NCI-H345 treated with DMSO at 0.1 percent for 48 hours (cell line): ENCODE results near the gene FIP1L1.
"Not testable (repeated sequence)": the region's sequence is repeated elsewhere in the genome, so short reads cannot be mapped to it uniquely, and the experiment has no call there.

Experiments used
- DNase-seq: peaks from one replicate; lab custom pipeline; 2025; ENCODE audit not compliant: unreplicated experiment; lab: John Stamatoyannopoulos, UW

FIP1L1 gene

GRCh38 chr4:53376900-53377299, 541 bp upstream of the FIP1L1 start:
- DNase-seq: no peak

- DNase-seq: no peak
These were observed 686 bp downstream of the FIP1L1 start for GRCh38 chr4:53378171-53378482.

- no peak for DNase-seq
These were observed 2.8 kb downstream of the FIP1L1 start for GRCh38 chr4:53380221-53380620.

DNA sequence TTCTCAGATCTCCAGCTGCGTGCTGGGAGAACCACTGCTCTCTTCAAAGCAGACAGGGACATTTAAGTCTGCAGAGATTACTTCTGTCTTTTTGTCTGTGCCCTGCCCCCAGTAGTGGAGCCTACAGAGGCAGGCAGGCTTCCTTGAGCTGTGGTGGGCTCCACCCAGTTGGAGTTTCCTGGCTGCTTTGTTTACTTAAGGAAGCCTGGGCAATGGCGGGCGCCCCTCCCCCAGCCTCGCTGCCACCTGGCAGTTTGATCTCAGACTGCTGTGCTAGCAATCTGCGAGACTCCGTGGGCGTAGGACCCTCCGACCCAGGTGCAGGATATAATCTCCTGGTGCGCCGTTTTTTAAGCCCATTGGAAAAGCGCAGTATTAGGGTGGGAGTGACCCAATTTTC, 32.0 kb downstream of the FIP1L1 start:
- DNase-seq: not testable (repeated sequence)

GRCh38 chr4:53419208-53419607, 41.8 kb downstream of the FIP1L1 start:
- DNase-seq: no peak

- no peak for DNase-seq
These were observed 44.4 kb downstream of the FIP1L1 start for GRCh38 chr4:53421791-53422190.

DNA sequence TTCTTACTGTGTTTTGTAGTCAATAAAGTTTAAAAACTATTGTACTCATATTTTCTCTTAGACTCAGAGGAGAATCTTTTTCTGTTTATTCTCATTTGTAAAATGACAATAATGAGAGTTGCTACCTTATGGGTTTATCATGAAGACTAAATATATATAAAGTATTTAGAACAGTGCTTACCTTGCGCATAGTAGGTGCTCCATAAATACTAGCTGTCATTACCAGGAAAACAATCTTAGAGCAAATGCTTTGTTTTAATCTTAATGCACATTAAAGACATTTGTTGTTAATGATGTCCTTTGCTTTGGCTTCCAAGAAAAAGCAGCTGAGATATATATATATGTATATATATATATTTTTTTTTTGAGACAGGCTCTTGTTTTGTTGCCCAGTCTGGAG, 44.9 kb downstream of the FIP1L1 start:
- no peak for DNase-seq

DNA sequence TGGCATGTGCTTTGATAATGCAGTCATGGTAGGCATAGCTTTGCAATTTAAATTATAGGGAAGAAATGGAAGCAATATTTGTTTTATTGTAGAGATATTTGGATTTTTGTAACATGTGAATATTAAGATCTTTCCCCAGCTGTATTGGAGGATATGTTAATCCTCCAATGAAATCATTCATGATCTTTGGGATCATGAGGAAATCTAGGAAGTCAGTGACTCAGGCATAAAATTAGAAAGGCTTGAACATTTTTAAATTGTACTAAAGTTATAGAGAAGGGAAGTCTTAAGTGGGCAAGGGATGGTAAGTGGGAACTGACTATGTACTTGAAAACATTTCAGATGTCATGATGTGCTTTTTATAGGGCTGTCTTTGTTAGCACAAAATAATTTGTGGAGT, 46.8 kb downstream of the FIP1L1 start:
- no peak for DNase-seq

GRCh38 chr4:53427366-53427765, 49.9 kb downstream of the FIP1L1 start:
- DNase-seq: no peak

GRCh38 chr4:53431052-53431451, 53.6 kb downstream of the FIP1L1 start:
- no peak for DNase-seq

DNA sequence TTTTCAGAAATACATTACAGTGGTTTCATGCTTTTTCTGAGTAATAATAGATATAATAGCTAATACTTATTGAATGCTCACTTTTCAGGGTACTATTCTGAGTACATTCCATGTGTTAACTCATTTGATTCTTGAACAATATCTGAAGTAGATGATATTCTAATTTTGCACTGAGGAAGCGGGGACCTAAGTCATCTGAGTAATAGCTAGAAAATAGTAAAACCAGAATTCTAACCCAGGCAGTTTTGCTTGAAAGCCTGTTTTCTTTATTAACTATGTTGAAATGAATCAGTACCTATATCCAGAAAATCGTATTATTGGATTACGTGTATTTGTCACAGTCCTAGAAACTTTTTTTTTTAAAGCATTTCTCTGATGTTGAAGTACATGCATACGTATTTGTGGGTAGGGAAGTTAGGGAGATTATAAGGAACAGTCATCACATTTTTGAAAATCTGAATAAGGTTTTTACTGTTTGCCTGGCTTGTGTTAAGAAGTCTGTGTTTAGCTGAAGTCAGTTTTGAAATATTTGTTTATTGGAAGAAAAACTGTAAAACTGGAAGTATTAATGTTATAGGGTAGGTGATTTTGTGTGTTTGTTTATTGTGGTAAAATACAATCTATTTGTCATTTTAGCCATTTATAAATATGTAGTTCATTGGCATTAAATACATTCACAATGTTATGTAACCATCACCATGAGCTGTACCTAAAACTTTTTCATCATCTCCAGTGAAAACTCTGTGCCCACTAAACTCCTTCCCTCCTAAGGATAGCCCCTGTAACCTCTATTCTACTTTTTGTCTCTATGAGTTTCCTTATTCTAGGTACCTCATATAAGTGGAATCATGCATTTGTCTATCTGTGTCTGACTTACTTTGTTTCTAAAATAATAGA, 55.3 kb downstream of the FIP1L1 start:
- DNase-seq: no peak

DNA sequence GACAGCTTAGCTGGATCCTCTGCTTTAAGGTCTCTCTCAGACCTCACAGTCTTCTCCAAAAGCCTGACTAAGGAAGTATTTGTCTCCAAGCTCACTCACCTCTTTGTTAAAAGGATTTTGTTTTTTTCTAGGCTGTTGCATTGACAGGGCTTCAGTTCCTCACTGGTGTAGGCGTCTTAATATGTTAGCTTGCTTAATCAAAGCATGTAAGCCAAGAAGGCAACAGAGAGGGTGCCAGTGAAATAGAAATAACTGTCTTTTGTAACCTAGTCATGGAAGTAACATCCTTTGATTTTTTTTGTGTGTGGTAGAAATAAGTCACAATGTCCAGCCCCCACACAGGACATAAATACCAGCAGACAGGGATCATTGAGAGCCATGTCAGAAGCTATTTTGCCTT, 58.8 kb downstream of the FIP1L1 start:
- DNase-seq: no peak

- DNase-seq: no peak
These were observed 64.1 kb downstream of the FIP1L1 start for GRCh38 chr4:53441564-53441963.

- no peak for DNase-seq
These were observed 67.5 kb downstream of the FIP1L1 start for GRCh38 chr4:53444954-53445353.

- DNase-seq: no peak
These were observed 73.3 kb downstream of the FIP1L1 start for GRCh38 chr4:53450773-53451172.

DNA sequence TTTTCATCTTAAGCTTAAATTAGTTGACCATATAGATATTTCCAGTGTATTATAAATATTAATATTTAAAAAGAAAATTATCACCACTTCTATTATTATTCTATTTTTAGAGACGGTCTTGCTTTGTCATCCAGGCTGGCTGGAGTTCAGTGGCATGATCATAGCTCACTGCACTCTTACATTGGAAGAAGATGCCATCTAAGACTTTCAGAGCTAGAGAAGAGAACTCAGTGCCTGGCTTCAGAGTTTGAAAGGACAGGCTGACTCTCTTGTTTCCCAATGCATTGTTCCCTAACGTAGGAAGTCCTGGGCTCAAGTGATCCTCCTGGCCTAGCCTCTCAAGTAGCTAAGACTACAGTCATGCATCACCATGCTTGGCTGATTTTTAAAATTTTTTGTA, 75.9 kb downstream of the FIP1L1 start:
- DNase-seq: no peak

- DNase-seq: no peak
These were observed 78.3 kb downstream of the FIP1L1 start for GRCh38 chr4:53455766-53456165.

GRCh38 chr4:53456178-53456577, 78.7 kb downstream of the FIP1L1 start:
- DNase-seq: no peak

DNA sequence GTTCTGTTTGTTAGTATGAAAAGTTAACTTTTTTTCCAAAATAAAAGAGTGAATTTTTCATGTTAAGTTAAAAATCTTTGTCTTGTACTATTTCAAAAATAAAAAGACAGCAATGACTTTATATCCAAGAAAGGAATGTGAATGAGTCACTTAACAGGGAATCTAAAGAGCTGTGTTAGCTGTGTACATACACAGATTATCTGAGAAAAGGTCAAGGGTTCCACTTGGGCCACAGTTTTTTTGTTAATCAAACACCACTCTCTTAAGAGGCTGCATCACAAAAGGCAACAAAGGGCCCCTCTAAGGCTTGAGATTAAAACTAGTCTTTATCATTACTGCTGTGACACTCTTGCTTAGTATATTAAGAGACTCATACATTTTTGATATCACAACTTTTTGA, 82.1 kb downstream of the FIP1L1 start:
- no peak for DNase-seq

- DNase-seq: no peak
These were observed 83.8 kb downstream of the FIP1L1 start for GRCh38 chr4:53461244-53461643.

DNA sequence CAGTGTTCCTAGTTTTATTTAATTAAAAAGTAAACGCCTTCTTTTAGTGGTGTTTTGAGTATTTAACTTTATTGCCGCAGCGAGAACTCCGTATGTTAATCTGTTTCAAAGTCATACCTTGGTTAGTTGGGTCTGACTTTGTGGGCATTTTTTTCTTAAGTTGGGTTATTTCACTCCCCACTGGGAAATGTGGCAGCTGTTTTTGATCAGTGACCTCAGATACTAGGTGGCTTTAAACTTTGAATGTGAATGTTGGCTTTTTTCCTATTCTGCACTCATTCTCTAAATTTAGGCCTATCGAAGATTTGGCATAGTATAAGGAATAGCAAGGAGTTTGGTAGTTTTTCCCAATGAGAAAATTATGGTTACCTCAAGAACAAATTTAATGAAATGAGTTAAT, 85.9 kb downstream of the FIP1L1 start:
- DNase-seq: no peak

- no peak for DNase-seq
These were observed 87.8 kb downstream of the FIP1L1 start for GRCh38 chr4:53465281-53465680.

DNA sequence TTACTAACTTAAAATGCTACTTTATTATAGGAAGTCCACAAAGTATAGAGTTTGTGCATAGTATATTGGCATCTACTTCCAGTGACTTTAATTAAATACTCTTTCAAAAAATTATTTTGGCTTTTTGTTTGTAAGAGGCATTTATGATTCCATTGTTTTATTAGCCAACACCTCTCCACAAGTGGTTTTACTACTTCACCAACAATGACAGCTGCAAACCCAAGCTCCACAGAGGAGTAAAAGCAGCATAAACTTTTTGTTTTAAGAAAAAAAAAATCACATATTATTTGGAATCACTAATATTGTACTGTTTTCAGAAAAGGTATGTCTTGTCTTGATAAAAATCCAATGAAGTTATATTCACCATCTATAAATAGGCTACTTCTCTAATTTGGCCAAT, 88.5 kb downstream of the FIP1L1 start:
- no peak for DNase-seq
